Neural progenitor cell (in vitro differentiated cells): ENCODE measurements around the gene TIGD3. TPM values are rescaled to one million over a fixed set of nuclear protein-coding genes. Genes with fewer than 3 reads are reported as not detected.

ENCODE experiments used
- DNase-seq: peaks from one replicate; pipeline ENCODE4 v3.0.0-alpha.2; 2016; ENCODE audit warnings: low spot score
- H2AFZ ChIP-seq: fragments of 200-600 bp; sonication (generic); replicated peaks from 2 replicates; pipeline ENCODE4 v1.6.1; 2016; ENCODE audit warnings: antibody characterized with exemption
- H3F3A ChIP-seq: fragments of 200-600 bp; sonication (generic); 2 replicates; pipeline ENCODE4 v1.6.1; 2016; ENCODE audit warnings: antibody characterized with exemption, low read depth
- H3K27ac ChIP-seq: fragments of 200-600 bp; sonication (generic); 2 replicates; pipeline ENCODE4 v1.5.1; 2016; ENCODE audit warnings: mild to moderate bottlenecking
- H3K27me3 ChIP-seq: fragments of 200-600 bp; sonication (generic); 2 replicates; pipeline ENCODE4 v1.6.1; 2016; ENCODE audit warnings: mild to moderate bottlenecking, moderate library complexity
- H3K36me3 ChIP-seq: fragments of 200-600 bp; sonication (generic); 2 replicates; pipeline ENCODE4 v1.5.1; 2016
- H3K4me1 ChIP-seq: fragments of 200-600 bp; sonication (generic); 2 replicates; pipeline ENCODE4 v1.6.1; 2016; ENCODE audit warnings: mixed run types
- H3K4me2 ChIP-seq: fragments of 200-600 bp; sonication (generic); 2 replicates; pipeline ENCODE4 v1.6.1; 2016
- H3K4me3 ChIP-seq: fragments of 200-600 bp; sonication (generic); 2 replicates; pipeline ENCODE4 v1.5.1; 2016
- H3K79me2 ChIP-seq: fragments of 200-600 bp; sonication (generic); 2 replicates; pipeline ENCODE4 v1.6.1; 2016; ENCODE audit warnings: low read depth
- H3K9ac ChIP-seq: fragments of 200-600 bp; sonication (generic); 2 replicates; pipeline ENCODE4 v1.6.1; 2016
- H3K9me3 ChIP-seq: fragments of 200-600 bp; sonication (generic); 2 replicates; pipeline ENCODE4 v1.5.1; 2016; ENCODE audit warnings: low read depth
- H4K20me1 ChIP-seq: fragments of 200-600 bp; sonication (generic); 2 replicates; pipeline ENCODE4 v1.6.1; 2016; ENCODE audit warnings: low read depth
- H3K27ac Mint-ChIP-seq: 3 replicates; pipeline ENCODE4 v1.8.0; 2021; ENCODE audit warnings: mixed read lengths
- H3K27me3 Mint-ChIP-seq: 2 replicates; pipeline ENCODE4 v1.8.0; 2022; ENCODE audit warnings: low read depth, mild to moderate bottlenecking, inconsistent platforms, moderate library complexity, mixed read lengths; ENCODE audit not compliant: insufficient read depth
- H3K36me3 Mint-ChIP-seq: 3 replicates; pipeline ENCODE4 v1.8.0; 2021; ENCODE audit warnings: mixed read lengths
- H3K4me1 Mint-ChIP-seq: 3 replicates; pipeline ENCODE4 v1.8.0; 2021; ENCODE audit warnings: mixed read lengths
- H3K4me3 Mint-ChIP-seq: 3 replicates; pipeline ENCODE4 v1.8.0; 2021; ENCODE audit warnings: mild to moderate bottlenecking, moderate library complexity, mixed read lengths
- H3K9me3 Mint-ChIP-seq: 3 replicates; pipeline ENCODE4 v1.8.0; 2020; ENCODE audit warnings: mixed read lengths
- EZH2 ChIP-seq: fragments of 200-600 bp; sonication (generic); IDR thresholded peaks from 2 replicates; pipeline ENCODE4 v1.6.1; 2017; ENCODE audit warnings: antibody characterized with exemption, mild to moderate bottlenecking, moderate library complexity
- EZH2phosphoT487 ChIP-seq: fragments of 200-600 bp; sonication (generic); IDR thresholded peaks from 2 replicates; pipeline ENCODE4 v1.6.1; 2017; ENCODE audit warnings: antibody characterized with exemption
- total RNA-seq: library from RNA; depleted of rRNA; stranded (reverse); fragments of >200 nt; gene quantifications from 2 replicates; pipeline ENCODE4 v1.2.3, GENCODE V29; 2015; ENCODE audit warnings: low replicate concordance
- TF ChIP-seq, protein P1 (sequence below): fragments of 200-600 bp; sonication (generic); IDR thresholded peaks from 2 replicates; pipeline ENCODE4 v1.5.1; 2017; ENCODE audit warnings: antibody characterized with exemption, mild to moderate bottlenecking

Gene TIGD3
- total RNA-seq, 1 donor from 2014 or later: 2.5 TPM

DNA sequence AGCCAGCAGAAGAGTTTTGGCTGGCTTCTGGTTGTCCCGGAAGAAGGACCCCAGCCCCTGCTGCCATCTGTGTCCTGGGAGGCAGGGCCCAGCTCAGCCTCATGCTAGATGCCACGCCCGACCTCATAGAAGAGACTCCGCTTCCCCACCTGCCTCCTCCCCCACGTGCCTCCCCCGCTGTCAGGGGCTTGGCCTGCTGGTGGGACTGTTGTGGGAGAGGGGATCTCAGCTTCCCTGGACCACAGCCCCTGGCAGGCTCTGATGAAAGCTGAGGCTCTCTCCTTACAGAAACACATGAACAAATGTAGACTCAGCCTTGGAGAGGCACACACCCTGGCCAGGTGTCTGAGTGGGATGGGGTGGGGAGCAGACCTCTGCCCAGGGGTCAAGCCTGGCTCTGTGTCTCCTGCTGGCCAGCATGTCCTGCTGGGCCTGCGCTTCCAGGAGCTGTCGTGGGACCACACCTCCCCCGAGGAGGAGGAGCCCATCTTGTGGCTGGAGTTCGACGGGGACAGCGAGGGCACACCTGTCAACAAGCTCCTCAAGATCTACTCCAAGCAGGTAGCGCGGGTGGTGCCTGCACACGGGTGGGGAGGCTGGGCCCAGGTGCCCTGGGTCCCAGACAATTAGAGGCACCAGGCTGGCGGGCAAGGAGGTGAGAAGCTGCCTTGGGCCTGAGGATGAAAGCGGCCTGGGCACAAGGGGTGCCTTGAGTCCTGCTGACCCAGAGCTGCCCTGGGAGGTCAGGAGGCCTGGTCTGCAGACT, 45.9 kb downstream of the TIGD3 start:
- H4K20me1 ChIP-seq: no peaks in the 10 kb centered on the region
- H3K9me3 Mint-ChIP-seq: no peaks in the 10 kb centered on the region
- H3K27ac ChIP-seq: no peak overlapping the region
- H3K27ac Mint-ChIP-seq: no peak overlapping the region
- TF ChIP-seq EZH2: no peak
- no peak for TF ChIP-seq EZH2phosphoT487
- TF ChIP-seq, protein P1, sequence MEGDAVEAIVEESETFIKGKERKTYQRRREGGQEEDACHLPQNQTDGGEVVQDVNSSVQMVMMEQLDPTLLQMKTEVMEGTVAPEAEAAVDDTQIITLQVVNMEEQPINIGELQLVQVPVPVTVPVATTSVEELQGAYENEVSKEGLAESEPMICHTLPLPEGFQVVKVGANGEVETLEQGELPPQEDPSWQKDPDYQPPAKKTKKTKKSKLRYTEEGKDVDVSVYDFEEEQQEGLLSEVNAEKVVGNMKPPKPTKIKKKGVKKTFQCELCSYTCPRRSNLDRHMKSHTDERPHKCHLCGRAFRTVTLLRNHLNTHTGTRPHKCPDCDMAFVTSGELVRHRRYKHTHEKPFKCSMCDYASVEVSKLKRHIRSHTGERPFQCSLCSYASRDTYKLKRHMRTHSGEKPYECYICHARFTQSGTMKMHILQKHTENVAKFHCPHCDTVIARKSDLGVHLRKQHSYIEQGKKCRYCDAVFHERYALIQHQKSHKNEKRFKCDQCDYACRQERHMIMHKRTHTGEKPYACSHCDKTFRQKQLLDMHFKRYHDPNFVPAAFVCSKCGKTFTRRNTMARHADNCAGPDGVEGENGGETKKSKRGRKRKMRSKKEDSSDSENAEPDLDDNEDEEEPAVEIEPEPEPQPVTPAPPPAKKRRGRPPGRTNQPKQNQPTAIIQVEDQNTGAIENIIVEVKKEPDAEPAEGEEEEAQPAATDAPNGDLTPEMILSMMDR: no peak
- H3K4me1 Mint-ChIP-seq: peaks cover 4% of the 10 kb centered on the region
- peaks cover 13% of the 10 kb centered on the region for H3K36me3 Mint-ChIP-seq
- no peak overlapping the region for H3K4me2 ChIP-seq
- H3K4me3 Mint-ChIP-seq: no peak overlapping the region
- no peak for DNase-seq
- no peaks in the 10 kb centered on the region for H3K36me3 ChIP-seq
- no peak overlapping the region for H3K9ac ChIP-seq
- H3K4me1 ChIP-seq: no peaks in the 10 kb centered on the region
- H3K27me3 Mint-ChIP-seq: peaks cover 8% of the 10 kb centered on the region
- no peaks in the 10 kb centered on the region for H3F3A ChIP-seq
- H3K4me3 ChIP-seq: no peak overlapping the region
- H3K9me3 ChIP-seq: no peaks in the 10 kb centered on the region
- no peaks in the 10 kb centered on the region for H3K79me2 ChIP-seq
- H3K27me3 ChIP-seq: no peaks in the 10 kb centered on the region
- no peak overlapping the region for H2AFZ ChIP-seq

GRCh38 chr11:65401073-65401802, 46.7 kb downstream of the TIGD3 start:
- Histone ChIP-seq H3K4me1 (no peaks in the 10 kb centered on the region), H3K4me3 (no peak overlapping the region), H3F3A (no peaks in the 10 kb centered on the region), H3K4me2 (no peak overlapping the region), H2AFZ (no peak overlapping the region), H3K79me2 (no peaks in the 10 kb centered on the region), H3K27me3 (no peaks in the 10 kb centered on the region), H4K20me1 (no peaks in the 10 kb centered on the region), H3K9me3 (no peaks in the 10 kb centered on the region), H3K36me3 (no peaks in the 10 kb centered on the region), H3K27ac (no peak overlapping the region), H3K9ac (no peak overlapping the region)
- DNase-seq: no peak
- Mint-ChIP-seq H3K4me3 (peak overlapping the region; percentile 5), H3K9me3 (no peaks in the 10 kb centered on the region), H3K27me3 (peaks cover 6% of the 10 kb centered on the region), H3K36me3 (peaks cover 13% of the 10 kb centered on the region), H3K4me1 (peaks cover 4% of the 10 kb centered on the region), H3K27ac (no peak overlapping the region)
- TF ChIP-seq EZH2 (no peak), EZH2phosphoT487 (no peak)
- TF ChIP-seq, protein P1: no peak

GRCh38 chr11:65401803-65402248, 47.3 kb downstream of the TIGD3 start:
- TF ChIP-seq EZH2phosphoT487 (no peak), EZH2 (no peak)
- TF ChIP-seq, protein P1: no peak
- Histone ChIP-seq H4K20me1 (no peaks in the 10 kb centered on the region), H3K79me2 (no peaks in the 10 kb centered on the region), H3K4me3 (no peak overlapping the region), H3K27ac (no peak overlapping the region), H3K4me1 (no peaks in the 10 kb centered on the region), H3F3A (no peaks in the 10 kb centered on the region), H3K27me3 (no peaks in the 10 kb centered on the region), H3K36me3 (no peaks in the 10 kb centered on the region), H3K4me2 (no peak overlapping the region), H3K9me3 (no peaks in the 10 kb centered on the region), H3K9ac (no peak overlapping the region), H2AFZ (no peak overlapping the region)
- H3K27ac Mint-ChIP-seq: no peak overlapping the region
- peak overlapping the region; percentile 5 for H3K4me3 Mint-ChIP-seq
- H3K27me3 Mint-ChIP-seq: peaks cover 6% of the 10 kb centered on the region
- H3K36me3 Mint-ChIP-seq: peaks cover 13% of the 10 kb centered on the region
- H3K4me1 Mint-ChIP-seq: peaks cover 4% of the 10 kb centered on the region
- DNase-seq: no peak
- H3K9me3 Mint-ChIP-seq: no peaks in the 10 kb centered on the region
